Lung (tissue), 12 donors: ENCODE measurements around the gene SWSAP1. TPM values are rescaled to one million over a fixed set of nuclear protein-coding genes. Genes with fewer than 3 reads are reported as not detected.

Experiments used
- ATAC-seq: fragments of 200-7000 bp; cut with Tn5 transposase; one replicate; pipeline ENCODE4 v1.9.1; 2020; ENCODE audit warnings: moderate number of reproducible peaks; ENCODE audit not compliant: insufficient read depth, low FRiP score
- DNase-seq, 3 donors: peaks; one replicate each; pipeline ENCODE4 v3.0.0-alpha.2; 2013 to 2017
- H3K27ac ChIP-seq, 2 donors: one replicate each; pipeline ENCODE4 v1.5.1; 2013; ENCODE audit warnings: mild to moderate bottlenecking in 2 of 2, moderate library complexity in 2 of 2, control low read depth in 1 of 2, inconsistent platforms in 1 of 2, low read depth in 1 of 2, low read length in 1 of 2
- H3K27me3 ChIP-seq, 3 donors: one replicate each; pipeline ENCODE4 v1.5.1; 2013; ENCODE audit warnings: low read length in 2 of 3; ENCODE audit not compliant: control insufficient read depth in 3 of 3, insufficient read depth in 3 of 3
- H3K36me3 ChIP-seq, 4 donors: one replicate each; pipeline ENCODE4 v1.5.1; 2013; ENCODE audit warnings: low read length in 4 of 4, mild to moderate bottlenecking in 1 of 4, moderate library complexity in 1 of 4; ENCODE audit not compliant: control insufficient read depth in 4 of 4, insufficient read depth in 4 of 4
- H3K4me1 ChIP-seq, 5 donors: one replicate each; pipeline ENCODE4 v1.5.1; 2013; ENCODE audit warnings: low read length in 5 of 5, mild to moderate bottlenecking in 2 of 5, moderate library complexity in 1 of 5; ENCODE audit not compliant: control insufficient read depth in 5 of 5, insufficient read depth in 5 of 5
- H3K4me3 ChIP-seq: one replicate; pipeline ENCODE4 v1.5.1; 2013; ENCODE audit warnings: mild to moderate bottlenecking, control low read depth, moderate library complexity
- H3K9ac ChIP-seq, 2 donors: one replicate each; pipeline ENCODE4 v1.5.1; 2013; ENCODE audit warnings: low read length in 2 of 2, control low read depth in 1 of 2; ENCODE audit not compliant: insufficient read depth in 1 of 2
- H3K9me3 ChIP-seq, 4 donors: one replicate each; pipeline ENCODE4 v1.5.1; 2013; ENCODE audit warnings: low read length in 3 of 4, mild to moderate bottlenecking in 1 of 4, moderate library complexity in 1 of 4; ENCODE audit not compliant: control insufficient read depth in 4 of 4, insufficient read depth in 3 of 4
- CTCF ChIP-seq: IDR thresholded peaks from 2 replicates; pipeline ENCODE4 v1.5.1; 2012; ENCODE audit warnings: mild to moderate bottlenecking; ENCODE audit errors: control extremely low read depth, extremely low read depth
- WGBS, 2 donors: extraction: QIAGEN DNeasy Blood & Tissue Kit; methylation state at CpG; one replicate each; pipeline ENCODE4 v1.1.7; 2013; 5-methylcytosine and 5-hydroxymethylcytosine counted together
- polyA plus RNA-seq, 2 donors: library from polyadenylated mRNA; stranded (reverse); fragments of 200-250 nt; gene quantifications; one replicate each; pipeline ENCODE4 v1.2.1, GENCODE V29; 2013
- total RNA-seq, 2 donors: library from RNA; depleted of rRNA in 1 of 2; stranded (reverse); fragments of >200 nt in 1 of 2; gene quantifications; one replicate each; pipeline ENCODE4 v1.2.1, GENCODE V29; 2014 to 2021
- donor health status: control.
- donor health status: control.
- donor health status: Bipolar disorder and iron deficiency.
- donor health status: healthy.
- donor health status: DM: yes; HTN: yes; CAD: no.

Gene SWSAP1
- total and polyA plus RNA-seq, 4 donors: 1.1 to 4.1 (median 3.8) TPM

- Histone ChIP-seq H3K27ac (peak overlapping the region; percentile 55 to 85), H3K9me3 (peaks cover 0 to 5% (median 2%) of the 10 kb centered on the region in 4 donors), H3K36me3 (peaks cover 0 to 6% (median 4%) of the 10 kb centered on the region in 4 donors), H3K4me3 (peak overlapping the region; percentile 83), H3K4me1 (peaks cover 5 to 19% (median 8%) of the 10 kb centered on the region in 5 donors), H3K9ac (peak overlapping the region; percentile 51 to 96), H3K27me3 (no peaks in the 10 kb centered on the region)
- DNase-seq: no peak
- WGBS, 2 donors: 44% methylated on average over 15 of the region's 15 CpGs
- TF ChIP-seq CTCF: no peak
- ATAC-seq: no peak
These were observed 29.2 kb upstream of the SWSAP1 start for GRCh38 chr19:11345122-11345803.

GRCh38 chr19:11346104-11346940, 28.1 kb upstream of the SWSAP1 start, which contains the start of the genes CCDC159 and TMEM205:
CCDC159 (plus strand) TSS chr19:11346519; CDS start chr19:11346607, 88 bp downstream.
TMEM205 (minus strand) TSS chr19:11346268; CDS start chr19:11345619, 649 bp downstream.
- WGBS, 2 donors: 0 to 1% methylated on average over 50 of the region's 50 CpGs
- DNase-seq (peak; percentile 99 to 100 (median 99)), ATAC-seq (peak; percentile 95)
- Histone ChIP-seq H3K27ac (peak within 1 kb of the TSS; percentile 55 to 85), H3K9ac (peak within 1 kb of the TSS; percentile 65 to 96), H3K36me3 (peaks cover 0 to 5% (median 3%) of the 10 kb centered on the region in 4 donors), H3K4me3 (peak within 1 kb of the TSS; percentile 83), H3K4me1 (peaks cover 5 to 19% (median 8%) of the 10 kb centered on the region in 5 donors), H3K27me3 (no peaks in the 10 kb centered on the region), H3K9me3 (peaks cover 0 to 5% (median 2%) of the 10 kb centered on the region in 4 donors)
- no peak for TF ChIP-seq CTCF

- Histone ChIP-seq H3K9ac (no peak overlapping the region), H3K4me3 (no peak overlapping the region), H3K27ac (no peak overlapping the region), H3K4me1 (peaks cover 5 to 19% (median 8%) of the 10 kb centered on the region in 5 donors), H3K27me3 (no peaks in the 10 kb centered on the region), H3K9me3 (peaks cover 0 to 5% (median 2%) of the 10 kb centered on the region in 4 donors), H3K36me3 (peaks cover 0 to 1% (median 0%) of the 10 kb centered on the region in 4 donors)
- DNase-seq: no peak
- WGBS, 2 donors: 75 to 78% methylated on average over 7 of the region's 7 CpGs
- TF ChIP-seq CTCF: no peak
- no peak for ATAC-seq
These were observed 26.9 kb upstream of the SWSAP1 start for GRCh38 chr19:11347546-11348039.
